GM19463 (cell line): ENCODE measurements around the gene HOXB3.

Source experiments
- ATAC-seq: cut with Tn5 transposase; IDR thresholded peaks from one replicate; pipeline ENCODE4 v1.9.1; 2021; ENCODE audit warnings: mild to moderate bottlenecking, moderate library complexity; ENCODE audit not compliant: unreplicated experiment

HOXB3 gene

GRCh38 chr17:48559122-48559839 is 30.8 kb downstream of the HOXB3 start:
- no peak for ATAC-seq

GRCh38 chr17:48558831-48559121 is 31.3 kb downstream of the HOXB3 start:
- ATAC-seq, result no peak

- ATAC-seq, result no peak
Measured at GRCh38 chr17:48558057-48558830, 31.8 kb downstream of the HOXB3 start.

GRCh38 chr17:48556576-48557401 is 33.3 kb downstream of the HOXB3 start:
- ATAC-seq, result no peak

GRCh38 chr17:48556229-48556575 is 33.8 kb downstream of the HOXB3 start:
- ATAC-seq, result no peak

- no peak for ATAC-seq
Measured at GRCh38 chr17:48555258-48556228, 34.5 kb downstream of the HOXB3 start.

- no peak for ATAC-seq
Measured at GRCh38 chr17:48554412-48555257, 35.4 kb downstream of the HOXB3 start.

- ATAC-seq, result no peak
Measured at GRCh38 chr17:48553826-48554225, 36.2 kb downstream of the HOXB3 start.

- no peak for ATAC-seq
Measured at GRCh38 chr17:48553190-48553547, 36.9 kb downstream of the HOXB3 start.

- no peak for ATAC-seq
Measured at GRCh38 chr17:48552466-48553189, 37.4 kb downstream of the HOXB3 start.

GRCh38 chr17:48551596-48552465 is 38.2 kb downstream of the HOXB3 start:
- no peak for ATAC-seq

- ATAC-seq, result no peak
Measured at GRCh38 chr17:48551214-48551555, 38.9 kb downstream of the HOXB3 start.

- ATAC-seq, result no peak
Measured at GRCh38 chr17:48550502-48551213, 39.4 kb downstream of the HOXB3 start.

GRCh38 chr17:48549914-48550501 is 40.0 kb downstream of the HOXB3 start:
- ATAC-seq, result no peak

- no peak for ATAC-seq
Measured at GRCh38 chr17:48549281-48549630, 40.8 kb downstream of the HOXB3 start.

GRCh38 chr17:48548523-48549280 is 41.3 kb downstream of the HOXB3 start:
- ATAC-seq, result no peak
